H1 (cell line): ENCODE results near the gene FXR2. TPM values are rescaled to one million over a fixed set of nuclear protein-coding genes. Genes with fewer than 3 reads are reported as not detected.

Experiments
- CTCF ChIA-PET: fragments of 300-600 bp; sonication (Branson Sonifier 250); formaldehyde crosslinking; loops from one replicate; lab custom pipeline; 2021; ENCODE audit not compliant: partially characterized antibody; lab: Charles Lee
- POLR2A ChIA-PET: fragments of 300-600 bp; sonication (Branson Sonifier 250); formaldehyde crosslinking; loops from one replicate; lab custom pipeline; 2021; ENCODE audit warnings: inconsistent platforms; ENCODE audit not compliant: partially characterized antibody; lab: Charles Lee
- DNase-seq, 2 experiments: peaks; one replicate each; pipeline versions ENCODE4 v3.0.0 to v3.0.0-alpha.2; 2010 to 2022; ENCODE audit warnings: low spot score in 2 of 2, low read depth in 1 of 2, mixed read lengths in 1 of 2
- FAIRE-seq: peaks from 2 replicates; lab custom pipeline; 2011; peaks lifted over from hg19 to GRCh38; lab: Jason Lieb, UNC
- H2AFZ ChIP-seq: 2 replicates; pipeline ENCODE4 v1.8.1; 2012; ENCODE audit warnings: low read length, inconsistent platforms
- H2AK5ac ChIP-seq: 2 replicates; pipeline ENCODE4 v1.6.1; 2013; ENCODE audit warnings: low read depth, low read length
- H2BK120ac ChIP-seq: replicated peaks from 2 replicates; pipeline ENCODE3; 2013; ENCODE audit warnings: low read depth, low read length, inconsistent platforms
- H2BK12ac ChIP-seq: 2 replicates; pipeline ENCODE4 v1.6.1; 2013; ENCODE audit warnings: low read depth, low read length
- H2BK15ac ChIP-seq: 2 replicates; pipeline ENCODE4 v1.6.1; 2013; ENCODE audit warnings: low read length
- H2BK20ac ChIP-seq: 2 replicates; pipeline ENCODE4 v1.6.1; 2013; ENCODE audit warnings: low read length
- H2BK5ac ChIP-seq: 2 replicates; pipeline ENCODE4 v1.6.1; 2013; ENCODE audit warnings: low read depth, low read length
- H3K14ac ChIP-seq: 2 replicates; pipeline ENCODE4 v1.6.1; 2013; ENCODE audit warnings: inconsistent platforms; ENCODE audit not compliant: insufficient read length
- H3K18ac ChIP-seq: 2 replicates; pipeline ENCODE4 v1.6.1; 2013; ENCODE audit warnings: low read length; ENCODE audit errors: extremely low read depth
- H3K23ac ChIP-seq: 2 replicates; pipeline ENCODE4 v1.6.1; 2013; ENCODE audit warnings: inconsistent platforms; ENCODE audit not compliant: insufficient read length
- H3K23me2 ChIP-seq: 2 replicates; pipeline ENCODE4 v1.6.1; 2013; ENCODE audit warnings: low read depth, low read length
- H3K27ac ChIP-seq: 2 replicates; pipeline ENCODE4 v1.6.1; 2011; ENCODE audit warnings: low read depth, low read length, inconsistent platforms
- H3K27me3 ChIP-seq, 4 experiments: replicated peaks in 1 of 4; 1 replicate in 1 of 4; 2 replicates in 3 of 4; pipeline versions ENCODE4 v1.6.1 to v1.8.1; 2011 to 2013; ENCODE audit warnings: low read length in 3 of 4, mild to moderate bottlenecking in 3 of 4, inconsistent platforms in 2 of 4, mixed read lengths in 2 of 4, moderate library complexity in 1 of 4; ENCODE audit not compliant: control insufficient read depth in 3 of 4, insufficient read depth in 3 of 4; ENCODE audit errors: extremely low read depth in 1 of 4
- H3K36me3 ChIP-seq, 4 experiments: 2 replicates each; pipeline versions ENCODE4 v1.6.1 to v1.8.1; 2011 to 2013; ENCODE audit warnings: mild to moderate bottlenecking in 4 of 4, low read length in 3 of 4, moderate library complexity in 2 of 4, control low read depth in 1 of 4, inconsistent platforms in 1 of 4; ENCODE audit not compliant: insufficient read depth in 4 of 4, control insufficient read depth in 2 of 4
- H3K4ac ChIP-seq: replicated peaks from 2 replicates; pipeline ENCODE3; 2013; ENCODE audit warnings: low read length, low read depth, mixed read lengths, inconsistent platforms; ENCODE audit not compliant: insufficient read length
- H3K4me1 ChIP-seq, 4 experiments: replicated peaks in 1 of 4; 1 replicate in 1 of 4; 2 replicates in 3 of 4; pipeline versions ENCODE4 v1.6.1 to v1.8.1; 2011 to 2013; ENCODE audit warnings: low read length in 3 of 4, inconsistent platforms in 2 of 4, mixed read lengths in 1 of 4; ENCODE audit not compliant: insufficient read depth in 4 of 4, control insufficient read depth in 3 of 4
- H3K4me2 ChIP-seq, 2 experiments: 2 replicates each; pipeline versions ENCODE4 v1.6.1 to v1.8.1; 2011 to 2013; ENCODE audit warnings: low read depth in 2 of 2, low read length in 2 of 2, control low read depth in 1 of 2, inconsistent platforms in 1 of 2, mild to moderate bottlenecking in 1 of 2; ENCODE audit not compliant: insufficient read depth in 1 of 2
- H3K4me3 ChIP-seq, 4 experiments: fragments of 200-600, 300-600 bp in 1 of 4; sonication (generic), shearing (Covaris generic), sonication (Bioruptor Twin) in 1 of 4; 2 replicates each; pipeline versions ENCODE4 v1.5.1 to v1.8.1; 2011 to 2016; ENCODE audit warnings: low read length in 4 of 4, low read depth in 3 of 4, control low read depth in 2 of 4, inconsistent platforms in 2 of 4, mild to moderate bottlenecking in 2 of 4, mixed read lengths in 1 of 4, moderate library complexity in 1 of 4; ENCODE audit not compliant: insufficient read depth in 2 of 4; ENCODE audit errors: extremely low read depth in 1 of 4
- H3K56ac ChIP-seq: replicated peaks from 2 replicates; pipeline ENCODE3; 2013; ENCODE audit warnings: low read depth, mild to moderate bottlenecking, mixed read lengths, low read length, inconsistent platforms; ENCODE audit not compliant: insufficient read length
- H3K79me1 ChIP-seq: 2 replicates; pipeline ENCODE4 v1.6.1; 2013; ENCODE audit warnings: low read depth, low read length, control low read depth
- H3K79me2 ChIP-seq, 2 experiments: 2 replicates each; pipeline versions ENCODE4 v1.6.1 to v1.8.1; 2012 to 2013; ENCODE audit warnings: low read length in 2 of 2, mild to moderate bottlenecking in 2 of 2, inconsistent platforms in 1 of 2; ENCODE audit not compliant: insufficient read depth in 2 of 2, control insufficient read depth in 1 of 2
- H3K9ac ChIP-seq, 4 experiments: replicated peaks in 1 of 4; 1 replicate in 1 of 4; 2 replicates in 3 of 4; pipeline versions ENCODE4 v1.6.1 to v1.8.1; 2011 to 2013; ENCODE audit warnings: low read depth in 3 of 4, low read length in 3 of 4, control low read depth in 2 of 4, mild to moderate bottlenecking in 2 of 4, moderate library complexity in 2 of 4, inconsistent platforms in 1 of 4; ENCODE audit errors: extremely low read depth in 1 of 4
- H3K9me3 ChIP-seq, 2 experiments: 2 replicates each; pipeline versions ENCODE4 v1.6.1 to v1.8.1; 2012 to 2013; ENCODE audit warnings: mild to moderate bottlenecking in 2 of 2, moderate library complexity in 2 of 2, control low read depth in 1 of 2, inconsistent platforms in 1 of 2, low read depth in 1 of 2, low read length in 1 of 2, mixed read lengths in 1 of 2; ENCODE audit not compliant: insufficient read depth in 2 of 2
- H4K20me1 ChIP-seq, 2 experiments: replicated peaks in 1 of 2; 2 replicates each; pipeline versions ENCODE3 to v1.8.1; 2011 to 2013; ENCODE audit warnings: inconsistent platforms in 2 of 2, low read length in 2 of 2, mild to moderate bottlenecking in 1 of 2; ENCODE audit not compliant: insufficient read depth in 2 of 2, control insufficient read depth in 1 of 2
- H4K5ac ChIP-seq: 2 replicates; pipeline ENCODE4 v1.6.1; 2013; ENCODE audit warnings: low read length, low read depth, mixed read lengths, inconsistent platforms; ENCODE audit not compliant: insufficient read length
- H4K8ac ChIP-seq: 2 replicates; pipeline ENCODE4 v1.8.0; 2013; ENCODE audit warnings: mild to moderate bottlenecking, moderate library complexity, low read length, inconsistent platforms; ENCODE audit not compliant: insufficient read depth; ENCODE audit errors: extremely low read depth
- H4K91ac ChIP-seq: replicated peaks from 2 replicates; pipeline ENCODE3; 2013; ENCODE audit warnings: low read length, mixed read lengths, inconsistent platforms; ENCODE audit not compliant: insufficient read length
- CBX8 ChIP-seq: fragments of 300-800, 300-1000 bp; sonication (generic); IDR thresholded peaks from 2 replicates; pipeline ENCODE4 v1.7.1; 2016; ENCODE audit warnings: low read depth, low read length, borderline replicate concordance
- FOSL1 ChIP-seq: IDR thresholded peaks from 2 replicates; pipeline ENCODE4 v1.6.1; 2011; ENCODE audit warnings: mild to moderate bottlenecking, low read depth, low read length, moderate library complexity; ENCODE audit not compliant: insufficient read depth
- JUND ChIP-seq: IDR thresholded peaks from 2 replicates; pipeline ENCODE4 v1.6.1; 2011; ENCODE audit warnings: mild to moderate bottlenecking, improper control_type of control experiment, low read length
- SIX5 ChIP-seq: IDR thresholded peaks from 2 replicates; pipeline ENCODE4 v1.6.1; 2011; ENCODE audit warnings: mild to moderate bottlenecking, low read depth, low read length
- SP1 ChIP-seq: IDR thresholded peaks from 2 replicates; pipeline ENCODE4 v1.6.1; 2011; ENCODE audit warnings: low read depth, low read length
- SP4 ChIP-seq: IDR thresholded peaks from 2 replicates; pipeline ENCODE4 v1.6.1; 2012; ENCODE audit warnings: low read length, inconsistent platforms
- WGBS, 2 experiments: shearing (Covaris generic) in 1 of 2; methylation state at CpG; one replicate each; pipeline versions ENCODE4 v1.1.6 to v1.1.7; 2013 to 2015; ENCODE audit warnings: low lambda C conversion rate in 2 of 2, mixed read lengths in 2 of 2, inconsistent platforms in 1 of 2, low coverage in 1 of 2, missing lambda C conversion rate in 1 of 2; ENCODE audit not compliant: insufficient replicate concordance in 2 of 2, insufficient coverage in 1 of 2, insufficient read length in 1 of 2; ENCODE audit errors: extremely low coverage in 1 of 2, missing lambda C conversion rate in 1 of 2; 5-methylcytosine and 5-hydroxymethylcytosine counted together
- polyA plus RNA-seq, 7 experiments: library from polyadenylated mRNA; depleted of rRNA in 3 of 7; stranded (reverse) in 5 of 7; unstranded in 2 of 7; fragments of >200 nt in 5 of 7; fragments of 200-250 nt in 2 of 7; gene quantifications; 1 replicate in 5 of 7; 2 replicates in 1 of 7; 4 replicates in 1 of 7; pipeline versions ENCODE4 v1.2.1 to v1.2.3, GENCODE V29; 2011 to 2013; ENCODE audit warnings: missing spikeins in 2 of 7, mixed read lengths in 2 of 7
- total RNA-seq: library from RNA; stranded (reverse); fragmentation: NEBNext Ultra II Directional; extraction: Animal tissue kit (Norgen Biotek cat#: 25700); gene quantifications from 2 replicates; pipeline ENCODE4 v1.2.1, GENCODE V29; 2021
- TF ChIP-seq, protein P1 (sequence below): IDR thresholded peaks from 2 replicates; pipeline ENCODE4 v1.6.1; 2011; ENCODE audit warnings: low read depth, mild to moderate bottlenecking, low read length; ENCODE audit not compliant: insufficient read depth

FXR2 gene
- total and polyA plus RNA-seq, 2 of the 8 experiments (the other 6 are each of a cell fraction or from before 2014, with no cell fraction given) = 26.2 to 44.0 TPM

DNA sequence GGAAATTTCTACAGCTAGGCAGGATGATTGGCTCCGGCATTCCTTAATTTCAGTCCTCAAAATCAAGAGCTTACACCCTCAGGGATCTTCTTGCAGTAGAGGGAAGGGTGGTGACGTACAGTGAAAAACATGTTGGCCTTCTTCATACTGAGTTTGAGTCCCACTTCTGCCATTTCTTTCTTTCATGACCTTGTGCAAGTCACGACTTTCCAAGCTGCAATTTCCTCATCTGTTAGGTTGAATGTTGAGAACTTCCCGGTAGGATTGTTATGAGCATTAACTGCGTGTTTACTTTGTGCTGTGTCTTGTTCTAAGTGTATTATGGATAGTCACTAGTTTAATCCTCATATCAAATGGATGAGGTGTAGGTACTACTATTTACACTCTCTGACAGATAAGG lies 45.1 kb downstream of the FXR2 start:
- Histone ChIP-seq H3K79me1 (peaks cover 5% of the 10 kb centered on the region), H4K20me1 (peaks cover 8 to 12% of the 10 kb centered on the region in 2 experiments), H2BK5ac (no peak overlapping the region), H2AFZ (no peak overlapping the region), H3K36me3 (peaks cover 29 to 67% (median 51%) of the 10 kb centered on the region in 4 experiments), H3K23me2 (peaks cover 4% of the 10 kb centered on the region), H3K4ac (no peak overlapping the region), H2BK15ac (no peak overlapping the region), H3K27me3 (no peaks in the 10 kb centered on the region), H4K8ac (no peak overlapping the region), H3K79me2 (peaks cover 15 to 24% of the 10 kb centered on the region in 2 experiments), H3K27ac (no peak overlapping the region), H2BK12ac (no peak overlapping the region), H4K91ac (no peak overlapping the region), H3K4me2 (no peak overlapping the region), H3K18ac (no peak overlapping the region), H3K14ac (no peak overlapping the region), H2BK120ac (no peak overlapping the region), H3K56ac (no peak overlapping the region), H4K5ac (no peak overlapping the region), H2AK5ac (no peak overlapping the region), H3K4me1 (peaks cover 1 to 5% (median 2%) of the 10 kb centered on the region in 4 experiments), H2BK20ac (no peak overlapping the region), H3K9me3 (no peaks in the 10 kb centered on the region), H3K9ac (no peak overlapping the region), H3K23ac (no peak overlapping the region), H3K4me3 (no peak overlapping the region)
- FAIRE-seq = no peak
- DNase-seq = no peak
- CTCF ChIA-PET = interaction anchor here (0.8 to 4.5 kb wide), 7 partner anchors 9 to 103 kb away, joined by 3 to 33 read pairs (median 4); partner anchors contain the start of genes SENP3 and SOX15
- WGBS, 2 experiments = 96% methylated on average over 5 of the region's 5 CpGs; no CpG with 5 or more reads in 1 of the 2 experiments
- POLR2A ChIA-PET = interaction anchor here (0.8 to 37.5 kb wide), 11 partner anchors 6 to 335 kb away, joined by 3 to 1144 read pairs (median 5); partner anchors contain the start of genes CD68, DVL2, MPDU1 and POLR2A
- TF ChIP-seq SIX5 (no peak), SP1 (no peak), CBX8 (no peak), FOSL1 (no peak), JUND (no peak), SP4 (no peak)
- TF ChIP-seq, protein P1, sequence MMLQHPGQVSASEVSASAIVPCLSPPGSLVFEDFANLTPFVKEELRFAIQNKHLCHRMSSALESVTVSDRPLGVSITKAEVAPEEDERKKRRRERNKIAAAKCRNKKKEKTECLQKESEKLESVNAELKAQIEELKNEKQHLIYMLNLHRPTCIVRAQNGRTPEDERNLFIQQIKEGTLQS = no peak
